ENCODE data around the gene REN. TPM values are rescaled to one million over a fixed set of nuclear protein-coding genes. Genes with fewer than 3 reads are reported as not detected.

The REN gene
- polyA plus RNA-seq, 1 donor: not detected

- DNase-seq: no peak
These were observed 34.9 kb downstream of the REN start for GRCh38 chr1:204130981-204131892.

GRCh38 chr1:204130178-204130577, 36.0 kb downstream of the REN start:
- no peak for DNase-seq

- DNase-seq: peak; percentile 73
These were observed 36.9 kb downstream of the REN start for GRCh38 chr1:204128964-204129896.

GRCh38 chr1:204128464-204128963, 37.6 kb downstream of the REN start:
- DNase-seq: no peak

DNA sequence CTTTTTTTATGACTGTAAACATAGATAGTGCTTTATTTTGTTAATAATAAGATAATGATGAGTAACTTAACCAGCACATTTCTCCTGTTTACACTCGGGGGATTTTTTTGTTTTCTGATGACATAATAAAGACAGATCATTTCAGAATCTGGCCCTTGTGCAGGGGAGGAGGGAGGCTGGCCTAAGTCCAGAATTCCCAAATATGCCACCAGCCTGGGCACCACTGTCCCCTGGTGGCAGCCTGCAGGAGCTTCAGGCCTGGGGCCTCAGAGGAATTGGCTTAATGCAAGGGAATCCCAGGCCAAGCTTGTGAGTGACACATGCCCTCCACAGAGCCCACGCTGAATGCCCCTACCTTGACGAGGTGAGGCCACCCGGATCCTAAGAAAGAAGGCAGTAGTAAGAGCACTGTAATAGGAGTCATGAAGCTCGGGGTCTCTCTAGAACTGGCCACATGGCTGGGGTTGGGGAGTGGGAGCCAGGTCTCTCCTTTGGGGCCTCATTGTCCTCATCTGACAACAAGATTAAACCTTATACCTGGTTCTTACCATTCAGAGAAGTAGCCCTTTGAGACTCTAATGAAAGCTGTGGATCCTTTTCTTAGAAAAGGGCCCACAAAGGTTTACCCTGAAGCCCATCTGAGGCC, 38.4 kb downstream of the REN start:
- no peak for DNase-seq

DNA sequence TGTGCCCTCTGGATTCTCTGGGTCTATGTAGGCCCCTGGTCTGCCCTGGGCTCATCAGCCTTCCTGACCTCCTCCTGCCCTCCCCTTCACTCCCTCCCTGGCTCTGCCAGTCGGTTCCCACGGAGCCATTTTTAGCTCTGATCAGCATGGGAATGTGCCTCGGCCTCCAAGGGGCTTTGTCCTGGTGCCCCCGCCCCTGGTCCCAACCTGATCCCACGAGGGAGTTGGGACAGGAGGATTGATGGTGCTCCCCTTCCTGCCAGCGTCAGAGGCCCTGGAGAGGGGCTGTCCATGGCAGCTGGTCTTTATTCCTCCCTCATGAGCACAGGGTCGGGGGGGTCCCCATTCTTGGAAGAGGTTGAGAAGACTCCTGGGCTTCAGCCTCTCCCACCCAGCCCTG, 39.2 kb downstream of the REN start:
- DNase-seq: no peak

DNA sequence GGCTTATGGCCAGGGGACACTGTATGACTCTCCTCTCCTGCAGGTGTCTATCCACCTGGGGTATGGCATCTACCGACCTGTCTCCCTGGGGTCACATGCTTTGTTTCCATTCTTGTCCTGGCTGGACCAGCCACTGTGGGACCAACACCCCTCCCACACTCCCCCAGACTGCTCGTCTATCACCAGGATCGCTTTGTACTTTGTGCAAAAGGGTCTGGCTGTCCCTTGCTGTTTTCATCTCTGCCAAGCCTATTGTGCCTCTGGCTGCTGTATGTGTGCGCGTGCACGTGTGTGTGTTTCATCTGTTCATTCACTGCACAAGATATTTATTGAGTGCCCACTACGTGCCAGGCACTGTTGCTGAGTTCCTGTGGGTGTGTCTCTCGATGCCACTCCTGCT, 39.8 kb downstream of the REN start:
- no peak for DNase-seq

DNA sequence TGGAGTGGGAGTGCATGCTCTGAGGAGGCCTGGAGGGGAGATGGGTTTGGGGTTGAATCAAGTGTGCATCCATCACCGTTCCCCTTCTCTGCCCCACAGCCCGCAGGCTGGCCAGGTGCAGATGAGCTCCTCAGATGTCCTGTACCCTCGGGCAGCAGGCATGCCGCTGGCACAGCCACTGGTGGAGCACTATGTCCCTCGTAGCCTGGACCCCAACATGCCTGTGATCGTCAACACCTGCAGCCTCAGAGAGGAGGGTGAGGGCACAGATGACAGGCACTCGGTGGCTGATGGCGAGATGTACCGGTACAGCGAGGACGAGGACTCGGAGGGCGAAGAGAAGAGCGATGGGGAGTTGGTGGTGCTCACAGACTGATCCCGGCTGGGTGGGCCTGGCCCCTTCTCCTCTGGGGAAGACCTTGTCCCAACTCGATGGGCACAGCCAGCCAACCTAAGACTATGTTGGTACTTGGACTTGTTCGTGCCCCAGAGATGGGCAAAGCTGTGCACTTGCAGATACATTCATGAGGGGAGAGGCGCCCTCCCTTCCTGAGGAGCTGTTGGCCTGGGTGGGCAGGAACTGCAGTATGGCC, 40.3 kb downstream of the REN start:
- no peak for DNase-seq

DNA sequence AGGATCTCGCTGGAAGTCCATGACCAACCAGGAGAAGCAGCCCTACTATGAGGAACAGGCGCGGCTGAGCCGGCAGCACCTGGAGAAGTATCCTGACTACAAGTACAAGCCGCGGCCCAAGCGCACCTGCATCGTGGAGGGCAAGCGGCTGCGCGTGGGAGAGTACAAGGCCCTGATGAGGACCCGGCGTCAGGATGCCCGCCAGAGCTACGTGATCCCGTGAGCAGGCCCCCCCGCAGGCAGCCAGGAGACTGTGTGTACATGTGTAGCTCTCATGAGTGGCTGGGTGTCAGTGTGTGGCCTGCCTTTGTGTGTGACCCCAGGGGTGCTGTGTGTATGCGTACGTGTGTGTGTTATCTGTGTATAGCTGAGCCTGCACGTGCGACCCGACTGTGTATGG, 41.5 kb downstream of the REN start:
- DNase-seq: no peak

DNA sequence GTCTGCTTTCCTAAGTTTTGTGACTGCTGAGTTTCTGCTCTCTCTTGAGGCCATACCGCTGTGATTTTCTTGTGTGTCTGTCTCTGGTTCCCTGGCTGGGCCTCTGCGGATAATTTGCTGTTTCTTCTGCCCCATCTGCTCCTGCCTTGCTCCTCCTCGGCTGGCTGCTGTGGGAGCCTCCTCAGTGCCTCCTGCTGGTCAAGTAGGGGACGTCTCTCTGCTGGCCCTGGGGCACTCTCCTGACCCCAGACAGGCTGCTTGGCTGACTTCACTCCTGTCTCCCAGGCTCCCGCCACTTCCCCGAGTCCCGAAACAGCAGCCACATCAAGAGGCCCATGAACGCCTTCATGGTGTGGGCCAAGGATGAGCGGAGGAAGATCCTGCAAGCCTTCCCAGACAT, 42.8 kb downstream of the REN start:
- DNase-seq: no peak

DNA sequence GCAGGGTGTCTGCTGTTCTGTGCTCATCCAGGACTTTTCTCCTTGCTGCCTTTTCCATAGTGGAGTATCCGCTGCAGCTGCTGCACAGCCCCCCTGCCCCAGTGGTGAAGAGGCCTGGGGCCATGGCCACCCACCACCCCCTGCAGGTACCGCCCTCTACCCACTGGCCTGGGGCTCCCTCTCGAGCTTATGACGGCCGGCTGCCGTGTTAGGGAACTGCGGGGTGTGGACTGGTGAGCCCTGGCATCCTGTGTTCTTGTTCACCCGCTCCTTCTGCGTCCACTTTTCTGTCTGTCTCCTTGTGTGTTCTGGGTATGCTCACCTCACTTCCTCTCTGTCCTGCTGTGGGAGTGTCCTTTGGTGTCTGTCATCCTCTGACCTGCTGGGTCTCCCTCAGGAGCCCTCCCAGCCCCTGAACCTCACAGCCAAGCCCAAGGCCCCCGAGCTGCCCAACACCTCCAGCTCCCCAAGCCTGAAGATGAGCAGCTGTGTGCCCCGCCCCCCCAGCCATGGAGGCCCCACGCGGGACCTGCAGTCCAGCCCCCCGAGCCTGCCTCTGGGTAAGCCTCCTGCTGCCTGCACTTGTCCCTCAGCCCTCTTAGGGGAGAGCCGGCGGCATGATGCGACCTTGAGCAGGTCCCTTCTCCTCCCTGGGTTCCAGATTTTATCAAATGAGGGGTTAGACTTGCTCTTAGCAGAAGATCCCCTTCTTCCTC, 44.1 kb downstream of the REN start:
- DNase-seq: no peak

- DNase-seq: no peak
These were observed 49.6 kb downstream of the REN start for GRCh38 chr1:204116539-204116938.

GRCh38 chr1:204115116-204115515, 51.0 kb downstream of the REN start:
- DNase-seq: no peak

GRCh38 chr1:204114606-204115005, 51.5 kb downstream of the REN start:
- DNase-seq: no peak

- no peak for DNase-seq
These were observed 52.2 kb downstream of the REN start for GRCh38 chr1:204113896-204114295.

DNA sequence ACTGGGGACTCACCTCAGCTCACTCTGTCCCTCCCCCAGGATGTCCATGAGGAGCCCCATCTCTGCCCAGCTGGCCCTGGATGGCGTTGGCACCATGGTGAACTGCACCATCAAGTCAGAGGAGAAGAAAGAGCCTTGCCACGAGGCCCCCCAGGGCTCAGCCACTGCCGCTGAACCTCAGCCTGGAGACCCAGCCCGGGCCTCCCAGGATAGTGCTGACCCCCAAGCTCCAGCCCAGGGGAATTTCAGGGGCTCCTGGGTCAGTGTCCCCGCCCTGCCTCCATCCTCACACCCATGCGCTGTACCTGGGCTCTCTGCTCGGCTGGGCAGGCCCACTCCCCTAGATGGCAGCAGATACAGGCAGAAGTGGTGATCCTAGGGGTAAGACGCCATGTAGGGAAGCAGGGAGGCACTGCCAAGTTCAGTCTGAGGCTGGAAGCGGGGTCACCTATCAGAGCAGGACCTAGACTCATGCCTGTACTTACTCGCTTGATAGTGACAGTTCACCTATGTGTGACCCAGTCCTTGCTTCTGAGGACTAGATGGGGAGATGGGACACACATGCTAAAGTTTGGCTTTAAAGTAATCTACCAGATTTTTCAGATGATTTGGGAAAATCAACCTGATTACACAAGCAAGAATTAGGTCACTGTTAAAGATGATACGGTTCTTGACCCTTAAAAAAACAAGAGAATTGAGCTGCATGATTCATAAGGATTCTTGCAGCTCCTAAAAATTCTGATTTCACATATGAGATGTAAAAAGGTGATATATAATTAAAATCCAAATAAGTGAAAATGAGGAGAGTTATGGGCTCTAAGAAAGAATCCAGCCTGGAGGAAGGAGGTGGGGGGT, 53.0 kb downstream of the REN start:
- DNase-seq: no peak

DNA sequence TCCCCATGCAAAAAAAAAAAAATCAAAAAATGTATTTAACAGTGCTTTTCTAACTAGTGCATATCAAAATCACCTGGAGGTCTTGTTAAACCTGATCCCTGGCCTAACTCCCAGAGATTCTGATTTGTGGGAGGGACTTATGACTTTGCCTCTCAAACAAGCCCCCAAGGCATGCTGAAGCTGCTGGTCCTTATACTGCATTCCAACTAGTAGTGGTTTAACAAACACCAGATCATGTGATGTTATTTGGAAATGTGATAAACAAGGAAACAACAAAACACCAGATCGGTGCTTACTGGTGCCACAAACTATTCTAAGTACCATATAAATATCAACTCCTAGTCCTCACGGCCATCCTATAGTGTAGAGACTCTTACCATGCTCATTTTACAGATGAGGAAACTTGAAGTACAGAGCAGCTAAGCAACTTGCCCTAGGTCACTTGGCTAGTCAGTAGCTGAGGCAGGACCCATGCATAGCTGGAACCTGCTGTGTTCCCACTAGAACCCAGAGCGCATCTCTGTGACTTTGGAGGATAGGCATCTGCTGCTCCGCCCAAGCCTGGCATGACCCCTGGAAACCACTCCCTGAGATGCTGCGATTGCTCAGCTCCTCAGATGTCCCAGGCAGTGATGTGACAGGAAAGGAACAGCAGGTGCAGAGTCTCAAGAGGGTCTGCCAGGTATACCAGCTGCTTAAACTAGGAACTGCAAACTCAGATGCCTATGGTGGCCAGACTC, 55.1 kb downstream of the REN start:
- DNase-seq: no peak

DNA sequence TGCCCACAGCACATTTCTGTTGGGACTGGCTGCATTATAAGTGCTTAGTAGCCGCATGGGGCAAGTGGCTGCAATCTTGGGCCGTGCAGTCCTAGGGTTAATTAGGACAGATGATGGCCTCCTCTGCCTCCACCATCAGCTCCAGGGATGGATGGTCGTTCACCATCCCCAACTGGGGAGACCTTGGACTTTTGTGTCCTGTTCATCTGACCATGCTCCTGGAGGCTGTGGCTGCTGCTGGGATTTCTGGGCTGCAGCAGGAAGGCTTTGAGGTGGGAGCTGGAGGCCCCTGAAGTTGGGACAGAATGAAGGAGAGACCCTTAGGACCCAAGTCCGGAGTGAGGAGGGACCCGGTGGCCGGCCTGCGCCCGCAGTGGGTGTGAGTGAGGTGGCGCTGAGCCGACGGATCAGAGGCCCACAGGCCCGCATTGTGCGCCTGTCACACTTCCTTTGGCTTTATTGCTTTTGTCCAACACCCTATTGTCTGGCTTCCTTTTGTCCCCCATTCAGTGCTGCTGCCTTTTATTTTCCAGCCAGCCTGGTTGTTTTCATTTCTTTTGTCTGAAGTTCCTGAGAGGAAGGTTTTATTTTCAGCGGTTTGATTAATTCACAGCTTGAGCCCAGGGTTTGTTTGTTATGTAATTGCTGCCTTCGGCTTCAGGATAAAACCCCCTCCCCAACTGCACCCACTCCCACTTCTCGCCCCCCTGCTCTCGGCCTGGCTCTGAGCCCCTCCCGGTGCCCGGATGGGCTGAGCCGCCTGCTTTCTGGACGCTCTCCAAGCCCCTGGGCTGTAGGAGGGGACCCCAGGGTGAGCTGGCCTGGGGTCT, 57.6 kb downstream of the REN start:
- DNase-seq: no peak

GRCh38 chr1:204107892-204108291, 58.2 kb downstream of the REN start:
- no peak for DNase-seq

All from hindlimb muscle (tissue), 1 donor.